Esophagus (tissue), 2 donors: ENCODE data around the gene CXCL12. TPM values are rescaled to one million over a fixed set of nuclear protein-coding genes. Genes with fewer than 3 reads are reported as not detected.

ENCODE experiments used
- H3K27ac ChIP-seq, 2 donors: one replicate each; pipeline ENCODE4 v1.5.1; 2013; ENCODE audit warnings: low read depth in 2 of 2, mild to moderate bottlenecking in 2 of 2, inconsistent platforms in 1 of 2, low read length in 1 of 2, moderate library complexity in 1 of 2
- H3K27me3 ChIP-seq, 2 donors: one replicate each; pipeline ENCODE4 v1.6.1; 2013; ENCODE audit warnings: low read length in 2 of 2, control low read depth in 1 of 2, mild to moderate bottlenecking in 1 of 2; ENCODE audit not compliant: insufficient read depth in 2 of 2, control insufficient read depth in 1 of 2
- H3K36me3 ChIP-seq, 2 donors: one replicate each; pipeline ENCODE4 v1.6.1; 2013; ENCODE audit warnings: low read length in 1 of 2; ENCODE audit not compliant: control insufficient read depth in 2 of 2, insufficient read depth in 2 of 2
- H3K4me1 ChIP-seq, 2 donors: one replicate each; pipeline ENCODE4 v1.6.1; 2013; ENCODE audit warnings: low read length in 1 of 2; ENCODE audit not compliant: control insufficient read depth in 2 of 2, insufficient read depth in 2 of 2
- H3K4me3 ChIP-seq, 2 donors: one replicate each; pipeline ENCODE4 v1.5.1; 2013; ENCODE audit warnings: low read length in 2 of 2, mild to moderate bottlenecking in 2 of 2, low read depth in 1 of 2, moderate library complexity in 1 of 2
- H3K9me3 ChIP-seq, 2 donors: one replicate each; pipeline ENCODE4 v1.6.1; 2013; ENCODE audit warnings: mild to moderate bottlenecking in 2 of 2, low read depth in 1 of 2, low read length in 1 of 2, moderate library complexity in 1 of 2; ENCODE audit not compliant: control insufficient read depth in 2 of 2, insufficient read depth in 1 of 2
- WGBS, 2 donors: extraction: QIAGEN DNeasy Blood & Tissue Kit; methylation state at CpG; one replicate each; pipeline ENCODE4 v1.1.7; 2013; 5-methylcytosine and 5-hydroxymethylcytosine counted together
- polyA plus RNA-seq, 2 donors: library from polyadenylated mRNA; stranded (reverse); fragments of 200-250 nt; gene quantifications; one replicate each; pipeline ENCODE4 v1.2.3, GENCODE V29; 2013
- donor health status: healthy with polysubstance abuse.
- donor health status: Bipolar disorder and iron deficiency.

Gene CXCL12
- polyA plus RNA-seq, 2 donors = 4.1 to 7.9 TPM

GRCh38 chr10:44419790-44420549 lies 35.1 kb upstream of the CXCL12 start:
- no peak overlapping the region for H3K27ac ChIP-seq
- H3K27me3 ChIP-seq = no peaks in the 10 kb centered on the region
- H3K4me1 ChIP-seq = no peaks in the 10 kb centered on the region
- H3K9me3 ChIP-seq = peaks cover 0 to 5% of the 10 kb centered on the region in 2 donors
- WGBS, 2 donors = 49 to 80% methylated on average over 2 of the region's 2 CpGs
- no peak overlapping the region for H3K4me3 ChIP-seq
- no peaks in the 10 kb centered on the region for H3K36me3 ChIP-seq

GRCh38 chr10:44418637-44419036 lies 33.7 kb upstream of the CXCL12 start:
- Histone ChIP-seq H3K36me3 (no peaks in the 10 kb centered on the region), H3K4me1 (no peaks in the 10 kb centered on the region), H3K27me3 (no peaks in the 10 kb centered on the region), H3K27ac (no peak overlapping the region), H3K9me3 (no peaks in the 10 kb centered on the region), H3K4me3 (no peak overlapping the region)
- WGBS, 2 donors = 91 to 92% methylated on average over 8 of the region's 8 CpGs

GRCh38 chr10:44417761-44418160 lies 32.9 kb upstream of the CXCL12 start:
- no peak overlapping the region for H3K4me3 ChIP-seq
- H3K27me3 ChIP-seq = no peaks in the 10 kb centered on the region
- H3K9me3 ChIP-seq = no peaks in the 10 kb centered on the region
- 81 to 88% methylated on average over 4 of the region's 4 CpGs for WGBS, 2 donors
- no peaks in the 10 kb centered on the region for H3K4me1 ChIP-seq
- H3K27ac ChIP-seq = no peak overlapping the region
- no peaks in the 10 kb centered on the region for H3K36me3 ChIP-seq

GRCh38 chr10:44416936-44417335 lies 32.0 kb upstream of the CXCL12 start:
- Histone ChIP-seq H3K4me3 (no peak overlapping the region), H3K27me3 (no peaks in the 10 kb centered on the region), H3K27ac (no peak overlapping the region), H3K9me3 (no peaks in the 10 kb centered on the region), H3K36me3 (no peaks in the 10 kb centered on the region), H3K4me1 (no peaks in the 10 kb centered on the region)
- 56 to 65% methylated on average over 2 of the region's 2 CpGs for WGBS, 2 donors

GRCh38 chr10:44416021-44416771 lies 31.3 kb upstream of the CXCL12 start:
- no peak overlapping the region for H3K27ac ChIP-seq

GRCh38 chr10:44415121-44415520 lies 30.2 kb upstream of the CXCL12 start:
- H3K27ac ChIP-seq = no peak overlapping the region
- H3K27me3 ChIP-seq = no peaks in the 10 kb centered on the region
- H3K9me3 ChIP-seq = peaks cover 0 to 7% of the 10 kb centered on the region in 2 donors
- no peaks in the 10 kb centered on the region for H3K4me1 ChIP-seq
- WGBS, 2 donors = 85 to 88% methylated on average over 2 of the region's 2 CpGs
- H3K36me3 ChIP-seq = no peaks in the 10 kb centered on the region
- H3K4me3 ChIP-seq = no peak overlapping the region

More at GRCh38 chr10:44416021-44416771, 31.3 kb upstream of the CXCL12 start:
- Histone ChIP-seq H3K36me3 (no peaks in the 10 kb centered on the region), H3K4me1 (no peaks in the 10 kb centered on the region), H3K9me3 (peaks cover 0 to 4% of the 10 kb centered on the region in 2 donors), H3K27me3 (no peaks in the 10 kb centered on the region), H3K4me3 (no peak overlapping the region)
- WGBS, 2 donors = 37 to 40% methylated on average over 7 of the region's 7 CpGs

GRCh38 chr10:44413416-44413815 lies 28.5 kb upstream of the CXCL12 start:
- no peaks in the 10 kb centered on the region for H3K4me1 ChIP-seq
- WGBS, 2 donors = 85 to 87% methylated on average over 1 of the region's 1 CpG
- H3K9me3 ChIP-seq = peaks cover 0 to 7% of the 10 kb centered on the region in 2 donors
- no peaks in the 10 kb centered on the region for H3K27me3 ChIP-seq
- H3K27ac ChIP-seq = no peak overlapping the region
- no peak overlapping the region for H3K4me3 ChIP-seq
- no peaks in the 10 kb centered on the region for H3K36me3 ChIP-seq

GRCh38 chr10:44411251-44411650 lies 26.4 kb upstream of the CXCL12 start:
- Histone ChIP-seq H3K27me3 (no peaks in the 10 kb centered on the region), H3K9me3 (peaks cover 0 to 7% of the 10 kb centered on the region in 2 donors), H3K4me1 (no peaks in the 10 kb centered on the region), H3K36me3 (no peaks in the 10 kb centered on the region), H3K4me3 (no peak overlapping the region), H3K27ac (no peak overlapping the region)
- 88 to 92% methylated on average over 5 of the region's 5 CpGs for WGBS, 2 donors

GRCh38 chr10:44404741-44405437 lies 20.0 kb upstream of the CXCL12 start:
- Histone ChIP-seq H3K4me1 (no peaks in the 10 kb centered on the region), H3K27ac (no peak overlapping the region), H3K27me3 (no peaks in the 10 kb centered on the region), H3K36me3 (no peaks in the 10 kb centered on the region), H3K4me3 (no peak overlapping the region), H3K9me3 (no peaks in the 10 kb centered on the region)
- whole genome bisulfite sequencing, 2 donors = 90 to 93% methylated on average over 2 of the region's 2 CpGs
